HG02588 (cell line): Measurements from ENCODE around the gene PDE4D.
A peak's percentile ranks its signal among the peaks of the same experiment; 100 is the strongest.
"Not testable (repeated sequence)": the region's sequence is repeated elsewhere in the genome, so short reads cannot be mapped to it uniquely, and the experiment has no call there.

Experiments
- ATAC-seq: cut with Tn5 transposase; IDR thresholded peaks from one replicate; pipeline ENCODE4 v1.9.1; 2021; ENCODE audit warnings: mild to moderate bottlenecking, moderate library complexity; ENCODE audit not compliant: unreplicated experiment

The PDE4D gene

DNA sequence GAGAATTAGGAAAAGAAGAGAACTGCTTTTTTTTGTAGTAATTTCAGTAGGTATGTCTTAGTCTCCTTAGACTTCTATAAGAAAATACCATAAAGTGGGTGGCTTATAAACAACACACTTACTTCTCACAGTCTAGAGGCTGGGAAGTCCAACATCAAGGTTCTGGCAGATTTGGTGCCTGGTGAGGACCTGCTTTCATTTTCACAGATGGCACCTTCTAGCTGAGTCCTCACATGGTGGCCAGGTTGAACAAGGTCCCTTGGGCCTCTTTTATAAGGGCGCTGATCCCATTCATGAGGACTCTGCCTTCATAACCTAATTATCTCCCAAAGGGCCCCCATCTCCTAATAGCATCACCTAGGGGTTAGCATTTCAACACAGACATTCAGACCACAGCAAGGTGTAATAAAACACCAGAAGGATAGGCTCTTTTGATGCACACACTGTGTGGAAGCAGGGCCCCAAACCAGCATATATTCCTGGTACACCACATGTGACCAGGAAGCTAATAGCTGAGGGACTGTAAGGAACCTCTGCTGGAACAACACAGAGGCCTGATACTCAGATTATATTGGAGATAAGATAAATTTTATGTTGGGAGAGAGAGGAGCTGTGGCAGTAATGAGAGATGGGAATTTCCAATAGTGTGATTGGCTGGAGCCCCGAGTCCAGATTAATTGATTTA, 925.8 kb downstream of the PDE4D start:
- no peak for ATAC-seq

DNA sequence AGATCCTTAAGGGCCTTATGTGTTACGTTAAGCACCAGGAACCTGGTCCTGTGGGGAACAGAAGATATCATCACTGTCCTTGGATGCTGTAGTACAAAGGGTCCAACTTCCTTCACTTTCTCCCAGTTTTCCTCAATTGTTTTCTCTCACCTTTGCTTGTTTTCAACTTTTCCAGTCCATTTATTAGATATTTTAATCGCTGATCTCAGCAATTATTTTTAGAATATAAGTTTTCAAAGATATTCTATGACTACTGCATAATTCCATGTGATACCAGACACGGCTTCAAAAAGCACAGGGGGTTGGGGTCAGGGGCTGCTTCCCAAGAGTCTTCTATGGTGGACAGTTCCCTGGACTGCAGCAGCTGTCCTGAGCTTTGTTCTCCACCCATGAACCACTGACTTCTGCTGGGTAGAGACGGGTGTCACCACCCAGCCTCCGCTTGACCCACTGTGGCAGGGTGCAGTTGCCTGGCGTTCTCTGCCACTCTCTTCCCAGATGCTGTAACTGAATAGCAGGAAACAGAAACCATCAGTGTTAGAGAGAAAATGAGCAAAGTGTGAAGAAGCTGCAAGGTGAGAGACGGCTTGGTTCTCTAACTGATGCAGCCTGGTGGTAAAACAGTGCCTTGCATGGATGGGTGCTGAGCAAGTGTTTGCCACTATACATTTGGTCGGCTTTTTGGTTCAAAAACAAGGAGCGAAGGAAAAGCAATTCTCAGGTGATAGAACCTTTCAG, 927.7 kb downstream of the PDE4D start:
- ATAC-seq: no peak

DNA sequence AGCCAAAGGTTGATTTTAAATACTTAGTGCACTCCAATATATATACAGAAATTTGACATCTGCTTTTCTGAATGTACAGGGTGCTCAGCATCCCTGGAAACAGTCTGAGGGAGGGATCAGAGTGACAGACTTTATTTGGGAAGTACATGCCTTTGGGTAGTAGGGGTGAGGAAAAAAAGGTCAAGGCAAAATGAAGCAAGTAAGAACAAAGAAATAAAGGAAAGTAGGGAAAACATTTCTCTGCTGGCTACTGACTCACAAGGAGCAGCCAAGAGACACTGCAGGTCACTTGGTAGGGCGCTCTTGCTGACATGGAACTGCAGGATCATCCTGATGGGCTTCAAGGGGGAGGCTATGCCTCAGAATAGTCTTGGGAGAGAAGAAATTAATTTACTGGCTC, 929.7 kb downstream of the PDE4D start:
- ATAC-seq: no peak

DNA sequence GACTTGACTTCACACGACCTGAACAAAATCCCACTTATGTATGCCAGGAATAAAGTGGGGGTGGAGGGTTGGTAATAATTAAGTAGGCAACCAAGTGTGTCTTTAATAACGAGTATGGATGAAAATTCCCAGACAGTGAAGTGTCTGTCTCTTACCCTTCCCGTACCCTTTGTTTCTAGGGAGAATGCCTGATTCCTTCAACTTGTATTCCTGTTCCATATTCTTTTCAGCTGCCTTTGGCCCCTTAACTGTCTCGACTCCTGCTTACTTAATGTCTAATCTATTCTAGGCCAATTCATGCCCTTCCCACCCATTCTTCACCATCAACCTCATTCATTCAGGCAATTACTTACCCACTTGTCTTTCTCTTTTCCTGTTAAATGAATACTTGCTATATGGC, 930.2 kb downstream of the PDE4D start:
- ATAC-seq: no peak

DNA sequence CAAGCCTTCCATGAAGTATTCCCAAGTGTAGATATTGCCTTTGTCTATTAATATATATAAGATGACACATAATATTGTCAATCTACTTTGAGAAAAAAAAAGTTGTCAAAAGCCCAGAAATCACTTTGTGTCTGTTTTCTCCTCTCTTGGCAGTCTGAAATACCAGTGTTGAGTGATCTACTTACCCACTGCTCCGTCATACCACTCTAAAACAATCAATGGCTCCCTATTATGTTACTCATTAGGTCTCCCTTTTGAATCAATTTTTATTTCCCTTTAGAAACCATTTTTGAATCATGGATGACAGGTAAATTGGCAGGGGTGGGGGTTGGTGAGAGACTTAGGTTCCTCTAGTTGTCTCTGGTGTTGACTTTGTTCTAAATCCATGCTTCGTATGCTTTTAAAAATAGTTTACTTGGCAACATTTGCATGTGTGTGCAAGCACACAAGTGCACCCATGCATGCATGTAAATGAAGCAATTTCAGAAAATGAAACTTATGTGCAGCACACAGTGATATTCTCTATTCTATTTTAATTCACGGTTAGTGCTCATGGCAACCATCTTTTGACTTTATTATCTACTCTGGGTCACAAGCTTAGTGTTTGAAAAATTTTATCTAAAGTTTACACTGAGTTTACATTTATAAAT, 931.8 kb downstream of the PDE4D start:
- ATAC-seq: peak; percentile 78

DNA sequence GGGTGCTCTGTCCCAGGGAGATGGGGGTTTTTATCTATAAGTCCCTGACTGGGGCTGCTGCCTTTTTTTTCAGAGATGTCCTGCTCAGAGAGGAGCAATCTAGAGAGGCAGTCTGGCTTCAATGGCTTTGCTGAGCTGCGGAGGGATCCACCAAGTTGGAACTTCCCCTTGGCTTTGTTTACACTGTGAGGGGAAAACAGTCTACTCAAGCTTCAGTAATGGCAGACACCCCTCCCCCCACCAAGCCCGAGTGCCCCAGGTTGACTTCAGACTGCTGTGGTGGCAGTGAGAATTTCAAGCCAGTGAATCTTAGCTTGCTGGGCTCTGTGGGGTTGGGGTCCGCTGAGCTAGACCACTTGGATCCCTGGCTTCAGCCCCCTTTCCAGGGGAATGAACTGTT, 934.8 kb downstream of the PDE4D start:
- ATAC-seq: no peak

DNA sequence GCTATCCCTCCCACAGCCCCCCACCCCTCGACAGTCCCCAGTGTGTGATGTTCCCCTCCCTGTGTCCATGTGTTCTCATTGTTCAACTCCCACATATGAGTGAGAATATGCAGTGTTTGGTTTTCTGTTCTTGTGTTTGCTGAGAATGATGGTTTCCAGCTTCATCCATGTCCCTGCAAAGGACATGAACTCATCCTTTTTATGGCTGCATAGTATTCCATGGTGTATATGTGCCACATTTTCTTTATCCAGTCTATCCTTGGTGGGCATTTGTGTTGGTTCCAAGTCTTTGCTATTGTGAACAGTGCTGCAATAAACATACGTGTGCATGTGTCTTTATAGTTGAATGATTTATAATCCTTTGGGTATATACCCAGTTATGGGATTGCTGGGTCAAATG, 940.3 kb downstream of the PDE4D start:
- ATAC-seq: not testable (repeated sequence)

DNA sequence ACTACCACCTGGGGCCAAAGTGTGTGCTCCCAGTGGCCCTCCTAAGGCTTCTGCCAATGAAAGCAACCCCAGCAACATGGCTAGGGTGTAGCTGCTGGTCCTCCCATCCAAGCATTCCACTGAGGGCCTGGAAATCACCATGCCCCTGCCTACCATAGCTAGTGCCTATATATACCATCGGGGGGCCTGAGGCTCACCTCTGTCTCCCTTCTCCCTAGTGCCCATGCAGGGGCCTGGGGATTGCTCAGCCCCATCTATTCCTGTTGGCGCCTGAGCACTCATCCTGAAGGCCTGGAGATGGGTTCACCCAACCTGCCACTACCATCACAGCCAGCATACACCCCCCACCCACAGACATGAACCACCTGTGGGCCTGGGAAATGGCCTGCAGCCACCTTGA, 943.3 kb downstream of the PDE4D start:
- no peak for ATAC-seq

DNA sequence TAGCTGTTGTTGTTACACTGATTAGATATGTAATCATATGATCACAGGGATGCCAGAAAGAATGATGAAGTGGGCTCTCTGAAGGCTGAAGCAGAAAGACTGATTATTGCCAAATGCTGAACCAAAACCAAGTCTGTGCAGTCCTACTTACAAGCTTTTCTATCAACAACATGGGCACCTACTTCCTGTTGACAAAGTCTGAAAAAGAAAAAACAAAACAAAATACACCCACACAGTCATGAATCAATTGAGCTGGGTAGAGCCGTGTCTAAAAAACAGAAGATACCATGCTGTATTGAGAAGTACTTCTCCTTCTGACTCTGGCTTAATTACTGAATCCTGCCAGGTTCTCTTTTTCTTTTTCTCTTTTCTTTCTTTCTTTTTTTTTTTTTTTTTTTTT, 947.3 kb downstream of the PDE4D start:
- no peak for ATAC-seq

DNA sequence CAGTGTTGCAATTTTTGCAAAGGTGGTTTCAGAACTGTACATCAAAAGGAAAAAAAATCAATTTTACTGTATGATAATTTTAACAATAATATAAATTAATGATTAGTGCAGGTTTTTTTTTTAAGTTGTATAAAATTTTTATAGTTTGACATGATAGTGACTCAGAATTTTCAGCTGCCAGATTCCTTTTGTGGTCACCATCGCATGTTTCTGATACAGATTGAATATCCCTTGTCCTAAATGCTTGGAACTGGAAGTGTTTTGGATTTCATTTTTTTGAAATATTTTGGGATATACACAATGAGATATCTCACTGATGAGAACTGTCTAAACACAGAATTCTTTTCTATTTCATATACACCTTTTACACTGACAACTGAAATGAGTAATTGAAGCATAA, 949.3 kb downstream of the PDE4D start:
- ATAC-seq: no peak

DNA sequence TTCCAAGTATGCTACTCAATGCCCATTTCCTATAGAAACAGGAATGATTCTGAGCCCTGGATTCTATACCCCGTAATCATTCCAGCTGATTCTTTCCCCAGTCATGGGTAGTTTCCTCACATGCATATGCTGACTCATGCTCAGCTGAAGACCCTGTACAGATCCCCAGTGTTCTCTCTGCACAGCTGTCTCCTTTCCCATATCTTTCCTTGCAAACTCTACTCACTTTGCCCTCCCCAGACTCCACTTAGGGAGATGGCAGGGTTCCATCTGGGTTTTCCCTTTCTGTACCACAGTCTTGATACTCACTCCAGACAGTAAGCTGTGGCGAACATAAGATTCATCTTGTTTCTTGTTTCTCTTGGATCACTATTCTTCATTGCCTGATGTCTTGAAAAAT, 953.1 kb downstream of the PDE4D start:
- no peak for ATAC-seq

DNA sequence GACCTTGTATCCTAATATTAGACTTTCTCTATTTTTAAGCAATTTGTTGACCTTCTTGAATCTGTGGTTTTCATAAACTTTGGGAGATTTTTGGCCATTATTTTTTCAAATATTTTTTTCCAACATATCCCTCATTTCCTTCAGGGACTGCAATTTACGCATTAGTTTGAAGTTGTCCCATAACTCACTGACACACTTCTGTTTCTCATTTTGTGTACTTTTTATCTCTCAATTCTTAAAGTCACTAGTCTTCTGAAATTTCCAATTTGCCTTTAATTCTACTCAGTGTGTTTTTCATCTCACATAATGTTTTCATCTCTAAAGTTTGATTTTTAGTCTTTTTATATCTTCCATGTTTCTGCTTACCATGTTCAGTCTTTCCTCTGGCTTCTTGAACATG, 953.9 kb downstream of the PDE4D start:
- ATAC-seq: no peak

DNA sequence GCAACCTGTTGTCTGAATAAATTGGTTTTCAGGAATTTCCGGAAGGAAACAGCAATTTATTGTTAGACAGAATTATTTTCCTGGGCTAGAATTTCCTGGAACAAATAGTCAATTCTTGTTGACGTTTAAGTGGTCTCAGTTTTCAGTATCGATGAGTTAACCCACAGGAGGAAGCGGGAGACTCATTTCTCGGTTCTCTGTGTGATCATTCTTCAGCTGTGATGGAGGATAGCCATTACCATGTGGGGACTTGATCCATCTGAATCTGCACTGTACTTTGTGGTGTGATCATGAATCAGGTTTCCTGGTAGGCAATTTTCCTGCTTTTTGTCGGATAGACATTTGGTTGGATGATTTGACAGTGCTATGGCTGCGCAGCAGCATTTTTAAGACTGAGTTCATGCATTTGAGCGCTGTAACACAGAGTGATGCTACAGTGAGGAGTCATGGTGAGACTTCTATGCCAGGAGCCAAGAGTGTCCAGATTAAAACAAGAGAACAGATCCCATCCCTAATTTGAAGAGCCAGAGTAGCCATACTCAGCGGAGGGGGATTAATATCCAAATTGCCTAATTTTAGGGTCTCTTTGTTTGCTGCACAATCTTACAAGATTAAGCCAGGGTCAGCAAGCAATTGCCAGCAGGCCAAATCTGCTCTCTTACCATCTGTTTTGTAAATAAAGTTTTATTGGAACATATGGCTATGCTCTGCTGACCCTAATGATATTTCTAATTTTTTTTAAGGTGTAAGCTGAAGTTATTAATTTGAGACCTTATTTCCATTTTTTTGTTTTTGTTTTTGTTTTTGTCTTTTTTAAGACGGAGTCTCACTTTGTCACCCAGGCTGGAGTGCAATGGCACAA, 954.7 kb downstream of the PDE4D start:
- ATAC-seq: no peak

DNA sequence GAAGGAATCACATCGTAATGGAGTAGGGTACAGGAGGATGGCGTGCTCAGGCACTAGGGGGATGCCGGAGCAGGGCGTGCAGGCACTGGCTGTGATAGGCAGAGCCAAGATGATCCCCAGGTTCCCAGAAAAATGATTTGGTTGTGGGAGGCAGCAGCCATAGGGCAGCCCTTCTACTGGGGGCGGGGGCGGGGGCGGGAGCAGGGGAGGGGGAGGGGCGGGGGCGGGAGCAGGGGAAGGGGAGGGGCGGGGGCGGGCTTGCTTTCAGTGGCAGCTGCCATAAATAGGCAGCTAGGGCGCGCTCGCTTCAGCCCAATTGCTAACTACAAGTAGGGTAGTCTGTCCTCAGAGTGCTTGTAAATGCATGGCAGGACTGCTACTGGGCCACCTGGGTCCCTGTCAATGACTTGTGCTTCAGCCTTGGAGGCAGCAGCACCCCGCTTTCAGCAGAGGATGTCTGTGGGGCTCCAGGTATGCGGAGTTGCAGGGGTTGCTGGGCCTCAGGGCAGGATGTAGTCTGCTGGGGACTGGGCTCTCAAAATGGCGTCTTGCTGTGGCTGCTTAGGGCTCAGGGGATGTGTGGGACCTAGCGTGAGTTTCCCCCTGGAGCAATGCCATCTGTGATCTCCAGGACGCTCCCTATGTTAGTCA, 956.4 kb downstream of the PDE4D start:
- ATAC-seq: no peak

DNA sequence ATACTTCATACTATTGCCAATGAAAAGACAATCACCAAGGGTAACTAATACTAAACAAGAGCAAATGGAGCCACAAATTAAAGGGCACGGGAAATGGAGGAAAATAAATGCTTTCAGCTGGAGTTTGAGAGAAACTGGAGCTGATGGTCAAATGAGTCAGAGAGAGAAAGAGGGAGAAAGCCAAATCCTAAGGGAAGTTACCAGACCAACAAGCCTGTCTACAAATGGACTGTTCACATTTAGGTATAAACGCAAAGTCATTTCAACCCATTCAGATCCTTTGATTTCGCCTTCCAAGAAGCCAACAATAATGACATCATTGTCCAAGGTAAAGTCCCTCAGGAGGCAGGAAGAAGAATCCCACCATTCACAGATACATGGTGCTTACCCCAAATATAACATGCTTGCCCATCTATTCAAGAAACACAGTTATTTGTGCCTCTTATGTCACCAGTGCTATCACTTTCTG, 958.9 kb downstream of the PDE4D start:
- no peak for ATAC-seq

DNA sequence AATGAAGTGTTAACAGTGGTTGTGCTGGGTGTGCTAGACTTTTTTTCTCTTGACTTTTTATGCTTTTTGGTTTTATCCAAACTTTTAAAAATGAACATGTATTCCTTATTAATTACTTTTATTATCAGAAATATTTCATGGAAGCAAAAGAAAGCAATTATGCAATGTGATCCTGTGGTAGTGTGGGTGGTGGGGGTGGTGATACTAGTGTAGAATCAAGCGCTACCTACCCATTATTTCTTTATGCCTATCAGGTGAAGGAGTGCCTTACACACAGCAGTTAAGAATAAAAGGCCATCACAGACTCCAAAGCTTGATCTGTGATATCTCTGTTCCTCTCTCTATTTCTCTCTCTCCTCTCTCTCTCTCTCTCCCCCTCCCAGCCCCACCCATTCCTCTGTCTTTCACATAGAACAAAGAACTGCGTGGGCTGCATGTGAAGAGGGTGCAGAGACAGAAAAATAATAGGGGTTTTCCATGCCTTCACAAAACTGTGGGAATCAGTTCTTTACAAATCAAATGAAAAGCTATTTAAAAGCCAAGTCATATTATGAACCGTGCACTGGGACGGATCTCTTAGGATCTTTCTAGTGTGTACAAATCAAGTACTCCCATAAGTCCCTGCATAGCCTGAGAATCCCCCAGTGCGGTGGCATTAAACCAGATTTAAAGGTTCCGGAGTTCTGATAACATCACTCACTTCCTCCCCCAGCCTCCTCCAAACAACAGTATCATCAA, 959.5 kb downstream of the PDE4D start:
- ATAC-seq: no peak

DNA sequence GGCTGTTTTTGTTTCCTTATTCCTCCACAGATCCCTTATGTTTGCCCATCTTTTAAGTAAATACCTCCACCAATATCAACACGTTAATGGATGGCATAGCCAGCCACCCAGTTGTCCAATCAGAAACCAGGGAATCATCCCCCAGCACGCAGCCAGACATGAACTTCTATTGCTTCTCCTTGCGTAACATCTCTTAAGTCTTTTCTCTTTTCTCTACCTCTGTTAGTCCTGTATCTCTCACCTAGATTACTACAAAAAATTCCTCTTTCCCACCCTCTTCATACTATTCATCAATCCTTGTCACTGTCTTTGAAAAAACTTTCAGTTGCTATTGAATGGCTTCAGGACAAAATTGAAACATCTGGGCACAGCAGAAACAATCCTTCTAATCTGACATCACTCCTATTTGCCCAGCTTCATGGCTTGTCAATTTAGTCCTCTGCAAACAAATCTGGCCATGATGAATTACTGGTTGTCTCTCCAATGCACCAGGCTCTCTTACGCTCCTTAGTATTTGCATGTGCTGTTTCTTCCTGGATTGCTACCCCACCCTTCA, 961.4 kb downstream of the PDE4D start:
- ATAC-seq: no peak

DNA sequence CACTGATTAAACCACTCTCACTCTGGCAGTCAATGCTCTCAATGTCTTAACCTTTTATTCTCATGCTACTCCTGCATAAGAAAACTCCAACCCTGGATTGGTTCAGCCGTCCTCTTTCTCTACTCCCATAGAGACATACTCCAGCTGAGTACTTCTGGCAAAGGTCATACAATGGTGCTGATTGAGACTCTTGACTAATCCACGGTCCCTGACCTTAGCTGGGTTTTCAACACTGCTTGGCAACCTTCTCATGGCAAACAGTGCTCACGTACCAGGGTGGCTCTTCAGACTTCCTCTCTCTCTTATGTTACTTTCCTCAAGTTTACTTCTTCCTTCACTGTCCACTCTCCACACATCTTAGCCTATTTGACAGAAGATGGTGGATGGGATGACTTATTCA, 963.0 kb downstream of the PDE4D start:
- no peak for ATAC-seq

DNA sequence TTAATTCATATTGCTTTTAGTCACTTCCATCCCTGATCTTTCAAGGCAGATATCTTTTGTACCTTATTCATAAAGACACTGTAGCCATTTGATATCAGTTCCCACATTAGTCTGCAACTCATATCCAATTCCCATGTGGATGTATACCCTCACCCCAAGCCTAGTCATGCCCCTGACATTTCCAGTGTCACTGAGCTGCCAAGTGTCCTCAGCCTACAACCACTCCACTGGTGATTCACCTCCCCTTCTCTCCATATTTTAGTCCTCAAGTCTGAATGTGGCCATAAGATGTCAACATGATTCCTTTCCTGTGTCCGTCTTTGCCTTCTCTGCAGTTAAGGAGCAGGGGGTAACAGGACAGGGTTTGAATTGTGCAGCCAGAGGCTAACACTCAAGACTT, 963.8 kb downstream of the PDE4D start:
- ATAC-seq: no peak

DNA sequence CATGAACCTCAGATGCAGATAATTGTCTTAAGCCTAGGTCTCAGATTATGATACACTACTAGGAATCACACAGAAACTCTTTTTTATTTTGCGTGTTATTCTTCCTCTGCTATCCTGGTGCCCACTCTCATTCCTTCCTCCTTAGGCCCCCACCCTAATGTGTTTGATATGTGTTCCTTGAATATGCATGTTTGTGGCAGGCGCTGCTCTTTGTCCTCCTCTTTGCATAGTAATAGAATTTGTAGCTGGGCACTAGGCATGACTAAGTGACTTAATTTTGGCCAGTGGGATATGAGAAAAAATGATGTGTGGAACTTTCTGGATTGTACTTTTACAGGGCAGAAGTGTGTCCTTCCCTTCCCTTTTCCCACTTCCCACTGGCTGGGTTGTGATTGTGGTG, 965.6 kb downstream of the PDE4D start:
- no peak for ATAC-seq
